ENCODE measurements around the gene SELENOF. TPM values are rescaled to one million over a fixed set of nuclear protein-coding genes. Genes with fewer than 3 reads are reported as not detected.

Gene SELENOF
- total and polyA plus RNA-seq, 10 of the 15 experiments (the other 5 are each of a cell fraction or from before 2014, with no cell fraction given): 98.7 to 254 (median 172) TPM

GRCh38 chr1:86862920-86863319 lies 51.0 kb downstream of the SELENOF start:
- in situ Hi-C loops (cut with MboI): no loop called here
- ChIA-PET CTCF (interaction anchor here (0.6 to 1.0 kb wide), 3 partner anchors 17 to 48 kb away, joined by 3 read pairs; no protein-coding TSS in a partner anchor), POLR2A (no interaction called here), RAD21 (ENCODE audit: unreplicated experiment) (no interaction called here), SMC1A (ENCODE audit: uncharacterized antibody, unreplicated experiment) (interaction anchor here (0.9 to 1.2 kb wide), 3 partner anchors 11 to 221 kb away, joined by 3 read pairs; no protein-coding TSS in a partner anchor)
- H3K36me3 ChIP-seq (ENCODE audit: control insufficient read depth in 2 of 2, insufficient read depth in 2 of 2, low read length in 1 of 2): peaks cover 0 to 5% of the 10 kb centered on the region in 2 experiments; a peak in 1 of 4 replicates
- no peak overlapping the region for H3K27ac ChIP-seq (ENCODE audit: control insufficient read depth, insufficient read depth)
- H3K4me2 ChIP-seq (ENCODE audit: control insufficient read depth, insufficient read depth): no peak overlapping the region
- ATAC-seq (no peak), FAIRE-seq (no peak), DNase-seq (ENCODE audit: low read depth, low spot score) (no peak)
- 100% methylated on average over 2 of the region's 2 CpGs for WGBS (ENCODE audit: insufficient coverage, insufficient replicate concordance, low lambda C conversion rate, missing lambda C conversion rate)
- H3K9ac ChIP-seq (ENCODE audit: control insufficient read depth, insufficient read depth, low read length): no peak overlapping the region
- no peaks in the 10 kb centered on the region for H3K4me1 ChIP-seq (ENCODE audit: control insufficient read depth, insufficient read depth, low read length)
- H4K20me1 ChIP-seq (ENCODE audit: control insufficient read depth, insufficient read depth): no peaks in the 10 kb centered on the region
- no peaks in the 10 kb centered on the region; the same call in 1 of the 2 replicates for H3K79me2 ChIP-seq (ENCODE audit: control insufficient read depth, insufficient read depth, low read length)
- no peak overlapping the region for H2AFZ ChIP-seq (ENCODE audit: control insufficient read depth, low read depth, low read length)
- no peaks in the 10 kb centered on the region for H3K27me3 ChIP-seq (replicated peaks in 1 of 2; ENCODE audit: control insufficient read depth in 2 of 2, insufficient read depth in 2 of 2, low read length in 1 of 2)
- intact Hi-C loops (cut with micrococcal nuclease; ENCODE audit: unreplicated experiment): no loop called here
- BruUV-seq (replicated peaks): TSS peak; percentile 80
- H3K9me3 ChIP-seq (replicated peaks; ENCODE audit: control insufficient read depth, insufficient read depth, low read length): no peaks in the 10 kb centered on the region
- H3K4me3 ChIP-seq: no peak overlapping the region
- no peak for TF ChIP-seq HSF1 (IDR thresholded peaks at IDR 0.05; ENCODE audit: low read depth, low read length)
- TF ChIP-seq NFYB (IDR thresholded peaks at IDR 0.05; ENCODE audit: insufficient read depth, low read depth, low read length): no peak
- no peak for TF ChIP-seq JUNB (IDR thresholded peaks at IDR 0.05)
- TF ChIP-seq RBBP5 (conservative IDR thresholded peaks at IDR 0.05): no peak
- no peak for TF ChIP-seq SREBF1 (IDR thresholded peaks at IDR 0.05; ENCODE audit: low read length)
- no peak for TF ChIP-seq CUX1 (IDR thresholded peaks at IDR 0.05; ENCODE audit: insufficient replicate concordance, low read depth, low read length)
- no peak for TF ChIP-seq CHD1 (IDR thresholded peaks at IDR 0.05; ENCODE audit: low read depth, low read length)
- TF ChIP-seq PBX3 (IDR thresholded peaks at IDR 0.05; ENCODE audit: insufficient replicate concordance, low read depth, low read length): no peak
- no peak for TF ChIP-seq RFX5 (IDR thresholded peaks at IDR 0.05; ENCODE audit: low read depth, low read length)
- TF ChIP-seq ZBTB40 (IDR thresholded peaks at IDR 0.05; ENCODE audit: borderline replicate concordance): no peak
- no peak for TF ChIP-seq RUNX3 (IDR thresholded peaks at IDR 0.05; ENCODE audit: low read length)
- TF ChIP-seq SMAD1 (IDR thresholded peaks at IDR 0.05; ENCODE audit: low read depth, partially characterized antibody): no peak
